PC-3 (cell line): Measurements from ENCODE around the gene SDK2.

Source experiments
- CTCF ChIP-seq: fragments of 300-600 bp; sonication (generic); conservative IDR thresholded peaks from 2 replicates; pipeline ENCODE4 v1.5.1; 2017; ENCODE audit warnings: antibody characterized with exemption, low read depth, mild to moderate bottlenecking, low read length
- EZH2 ChIP-seq: fragments of 300-600 bp; sonication (generic); IDR thresholded peaks from one replicate; pipeline ENCODE4 v1.6.1; 2017; ENCODE audit warnings: antibody characterized with exemption, mild to moderate bottlenecking, low read length; ENCODE audit not compliant: unreplicated experiment

DNA sequence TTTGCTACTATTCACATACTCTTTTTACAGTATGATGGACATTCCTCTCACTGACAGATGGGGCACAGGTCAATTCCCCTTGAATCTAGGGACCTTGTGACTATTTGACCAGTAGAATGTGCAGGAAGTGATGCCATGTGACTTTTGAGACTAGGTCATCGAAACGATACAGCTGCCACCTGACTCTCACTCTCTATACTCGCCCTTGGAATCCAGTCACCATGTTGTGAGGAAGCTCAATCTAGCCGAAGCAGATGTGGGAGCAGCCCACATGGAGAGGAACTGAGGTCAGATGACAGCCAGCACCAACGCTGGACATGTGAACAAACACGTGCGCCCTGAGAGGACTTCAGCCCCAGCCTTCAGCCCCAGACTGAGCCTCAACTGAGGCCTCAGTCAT lies 184.3 kb downstream of the SDK2 start:
- TF ChIP-seq CTCF (no peak), EZH2 (no peak)
